GM23248 (cell line): Measurements from ENCODE around the gene MPP1.

ENCODE experiments used
- EZH2 ChIP-seq: fragments of 200-600 bp; sonication (generic); IDR thresholded peaks from 2 replicates; pipeline ENCODE4 v1.6.1; 2018; ENCODE audit warnings: antibody characterized with exemption, mild to moderate bottlenecking; ENCODE audit not compliant: insufficient read depth, poor library complexity, severe bottlenecking
- EZH2phosphoT487 ChIP-seq: fragments of 200-600 bp; sonication (generic); IDR thresholded peaks from 2 replicates; pipeline ENCODE4 v1.6.1; 2018; ENCODE audit warnings: antibody characterized with exemption, moderate library complexity, mild to moderate bottlenecking, low read depth; ENCODE audit not compliant: insufficient read depth

DNA sequence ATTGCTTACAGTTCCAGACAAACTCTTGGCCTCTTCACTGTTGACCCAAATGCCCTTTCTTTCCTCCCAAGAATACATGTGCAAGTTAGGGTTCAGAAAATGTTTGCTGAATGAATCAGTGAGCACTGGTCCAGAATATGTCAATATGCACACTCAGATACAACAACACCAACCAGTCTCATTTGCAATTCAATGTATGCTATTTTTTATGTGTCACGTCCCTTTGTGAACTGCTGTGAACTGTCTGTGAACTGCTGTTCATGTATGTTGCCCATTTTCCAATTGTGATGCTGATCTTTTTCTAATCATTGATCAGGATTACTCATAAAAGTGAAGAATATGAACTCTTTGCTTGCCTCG is 72.2 kb downstream of the MPP1 start:
- TF ChIP-seq EZH2 (no peak), EZH2phosphoT487 (no peak)
